ENCODE measurements around the gene TTLL3. TPM values are rescaled to one million over a fixed set of nuclear protein-coding genes. Genes with fewer than 3 reads are reported as not detected.

The TTLL3 gene
- total RNA-seq, 2 donors from 2014 or later = 40.7 to 69.0 TPM

- Histone ChIP-seq H3K36me3 (no peaks in the 10 kb centered on the region), H3K4me3 (peak overlapping the region in 1 of 2 donors; percentile 60), H3K4me1 (replicated peaks) (no peaks in the 10 kb centered on the region), H3K27me3 (replicated peaks; ENCODE audit: insufficient read depth) (no peaks in the 10 kb centered on the region), H3K9me3 (no peaks in the 10 kb centered on the region), H3K27ac (peak overlapping the region; percentile 91 to 98)
- DNase-seq (ENCODE audit: low spot score) = no peak
- intact Hi-C loops (cut with DNase I) = no loop called here
- no peak for TF ChIP-seq POLR2AphosphoS5 (IDR thresholded peaks at IDR 0.05)
- TF ChIP-seq, protein P1, sequence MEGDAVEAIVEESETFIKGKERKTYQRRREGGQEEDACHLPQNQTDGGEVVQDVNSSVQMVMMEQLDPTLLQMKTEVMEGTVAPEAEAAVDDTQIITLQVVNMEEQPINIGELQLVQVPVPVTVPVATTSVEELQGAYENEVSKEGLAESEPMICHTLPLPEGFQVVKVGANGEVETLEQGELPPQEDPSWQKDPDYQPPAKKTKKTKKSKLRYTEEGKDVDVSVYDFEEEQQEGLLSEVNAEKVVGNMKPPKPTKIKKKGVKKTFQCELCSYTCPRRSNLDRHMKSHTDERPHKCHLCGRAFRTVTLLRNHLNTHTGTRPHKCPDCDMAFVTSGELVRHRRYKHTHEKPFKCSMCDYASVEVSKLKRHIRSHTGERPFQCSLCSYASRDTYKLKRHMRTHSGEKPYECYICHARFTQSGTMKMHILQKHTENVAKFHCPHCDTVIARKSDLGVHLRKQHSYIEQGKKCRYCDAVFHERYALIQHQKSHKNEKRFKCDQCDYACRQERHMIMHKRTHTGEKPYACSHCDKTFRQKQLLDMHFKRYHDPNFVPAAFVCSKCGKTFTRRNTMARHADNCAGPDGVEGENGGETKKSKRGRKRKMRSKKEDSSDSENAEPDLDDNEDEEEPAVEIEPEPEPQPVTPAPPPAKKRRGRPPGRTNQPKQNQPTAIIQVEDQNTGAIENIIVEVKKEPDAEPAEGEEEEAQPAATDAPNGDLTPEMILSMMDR (IDR thresholded peaks at IDR 0.05) = no peak
- TF ChIP-seq POLR2A (IDR thresholded peaks at IDR 0.05) = no peak
- WGBS = 87% methylated on average over 4 of the region's 4 CpGs
Observed at GRCh38 chr3:9809239-9809614, 835 bp upstream of the TTLL3 start.

- H3K4me1 ChIP-seq (replicated peaks) = no peaks in the 10 kb centered on the region
- TF ChIP-seq POLR2AphosphoS5 (IDR thresholded peaks at IDR 0.05) = no peak
- no peak for TF ChIP-seq POLR2A (IDR thresholded peaks at IDR 0.05)
- TF ChIP-seq, protein P1 (IDR thresholded peaks at IDR 0.05) = no peak
- H3K4me3 ChIP-seq = peak overlapping the region; percentile 60 to 81
- WGBS = 3% methylated on average over 18 of the region's 18 CpGs
- H3K27ac ChIP-seq = peak overlapping the region; percentile 91 to 98
- no peaks in the 10 kb centered on the region for H3K27me3 ChIP-seq (replicated peaks; ENCODE audit: insufficient read depth)
- no peaks in the 10 kb centered on the region for H3K36me3 ChIP-seq
- no peaks in the 10 kb centered on the region for H3K9me3 ChIP-seq
- intact Hi-C loops (cut with DNase I) = no loop called here
- no peak for DNase-seq (ENCODE audit: low spot score)
Observed at GRCh38 chr3:9810433-9810770, 340 bp downstream of the TTLL3 start.

GRCh38 chr3:9810846-9811245, 784 bp downstream of the TTLL3 start:
- TF ChIP-seq, protein P1 (IDR thresholded peaks at IDR 0.05) = no peak
- TF ChIP-seq POLR2A (IDR thresholded peaks at IDR 0.05) (no peak), POLR2AphosphoS5 (IDR thresholded peaks at IDR 0.05) (no peak)
- 51% methylated on average over 10 of the region's 10 CpGs for WGBS
- no peak for DNase-seq (ENCODE audit: low spot score)

GRCh38 chr3:9812870-9813483, 2.9 kb downstream of the TTLL3 start:
- H3K27ac ChIP-seq = no peak overlapping the region
- intact Hi-C loops (cut with DNase I) = no loop called here
- H3K4me3 ChIP-seq = no peak overlapping the region
- no peak for TF ChIP-seq POLR2AphosphoS5 (IDR thresholded peaks at IDR 0.05)
- TF ChIP-seq, protein P1 (IDR thresholded peaks at IDR 0.05) = no peak
- TF ChIP-seq POLR2A (IDR thresholded peaks at IDR 0.05) = no peak
- no peak for DNase-seq (ENCODE audit: low spot score)
- 95% methylated on average over 9 of the region's 9 CpGs for WGBS
- no peaks in the 10 kb centered on the region for H3K4me1 ChIP-seq (replicated peaks)
- H3K9me3 ChIP-seq = no peaks in the 10 kb centered on the region
- H3K27me3 ChIP-seq (replicated peaks; ENCODE audit: insufficient read depth) = no peaks in the 10 kb centered on the region
- H3K36me3 ChIP-seq = no peaks in the 10 kb centered on the region

More at GRCh38 chr3:9810846-9811245, 784 bp downstream of the TTLL3 start:
- H3K36me3 ChIP-seq = no peaks in the 10 kb centered on the region
- no peaks in the 10 kb centered on the region for H3K9me3 ChIP-seq
- peak overlapping the region; percentile 91 to 98 for H3K27ac ChIP-seq
- intact Hi-C loops (cut with DNase I) = no loop called here
- no peaks in the 10 kb centered on the region for H3K4me1 ChIP-seq (replicated peaks)
- H3K27me3 ChIP-seq (replicated peaks; ENCODE audit: insufficient read depth) = no peaks in the 10 kb centered on the region
- peak overlapping the region; percentile 60 to 81 for H3K4me3 ChIP-seq

GRCh38 chr3:9815986-9816385, 5.9 kb downstream of the TTLL3 start:
- no peaks in the 10 kb centered on the region for H3K36me3 ChIP-seq

More at GRCh38 chr3:9815986-9816385, 5.9 kb downstream of the TTLL3 start:
- TF ChIP-seq POLR2AphosphoS5 (IDR thresholded peaks at IDR 0.05) = no peak
- TF ChIP-seq, protein P1 (IDR thresholded peaks at IDR 0.05) = no peak
- no peak for TF ChIP-seq POLR2A (IDR thresholded peaks at IDR 0.05)
- WGBS = 90% methylated on average over 9 of the region's 9 CpGs
- intact Hi-C loops (cut with DNase I) = no loop called here
- Histone ChIP-seq H3K4me1 (replicated peaks) (no peaks in the 10 kb centered on the region), H3K9me3 (no peaks in the 10 kb centered on the region), H3K27me3 (replicated peaks; ENCODE audit: insufficient read depth) (no peaks in the 10 kb centered on the region), H3K27ac (no peak overlapping the region), H3K4me3 (no peak overlapping the region)
- DNase-seq (ENCODE audit: low spot score) = no peak
